HCT116 (cell line): ENCODE results near the gene TXNDC16. TPM values are rescaled to one million over a fixed set of nuclear protein-coding genes. Genes with fewer than 3 reads are reported as not detected.
A peak's percentile ranks its signal among the peaks of the same experiment; 100 is the strongest.

Source experiments
- ATAC-seq: fragments of 200-7000 bp; cut with Tn5 transposase; 2 replicates; pipeline ENCODE4 v1.9.1; 2020; ENCODE audit warnings: mild to moderate bottlenecking, moderate library complexity
- BruUV-seq: library from RNA; stranded (reverse); fragments of 400-500 nt; replicated peaks from 2 replicates; lab custom pipeline; 2021; lab: Mats Ljungman, UMichigan
- CTCF ChIA-PET: fragments of 300-600 bp; sonication (Branson Sonifier 250); formaldehyde crosslinking; loops from one replicate; lab custom pipeline; 2021; ENCODE audit warnings: antibody characterized with exemption; lab: Charles Lee
- POLR2A ChIA-PET: fragments of 300-600, 350-600 bp; sonication (Branson Sonifier 250); formaldehyde crosslinking; loops from one replicate; lab custom pipeline; 2021; ENCODE audit warnings: antibody characterized with exemption; lab: Charles Lee
- RAD21 ChIA-PET, 2 experiments: fragments of 300-600 bp; sonication (Branson Sonifier 250); formaldehyde crosslinking; loops; one replicate each; lab custom pipeline; 2023; ENCODE audit warnings: low total read pairs in 2 of 2; ENCODE audit not compliant: uncharacterized antibody in 2 of 2, unreplicated experiment in 2 of 2, low non-redundant PET in 1 of 2; lab: Charles Lee
- DNase-seq: peaks from one replicate; pipeline ENCODE4 v3.0.0-alpha.2; 2010; ENCODE audit warnings: low read depth, low spot score
- H2AFZ ChIP-seq: fragments of 200-600 bp; shearing (Covaris generic), sonication (generic); 2 replicates; pipeline ENCODE4 v1.6.1; 2017; ENCODE audit warnings: low read depth, mixed run types, mixed read lengths, antibody characterized with exemption, low read length; ENCODE audit not compliant: poor library complexity, severe bottlenecking
- H3K27ac ChIP-seq: 2 replicates; pipeline ENCODE4 v1.5.1; 2012; ENCODE audit warnings: low read depth, low read length
- H3K27me3 ChIP-seq: fragments of 200-600 bp; sonication (generic); 2 replicates; pipeline ENCODE4 v1.6.1; 2016; ENCODE audit warnings: mixed run types, low read length, mixed read lengths; ENCODE audit not compliant: insufficient read depth
- H3K36me3 ChIP-seq, 2 experiments: fragments of 200-500 bp in 1 of 2; fragments of 200-600 bp in 1 of 2; sonication (Bioruptor generic) in 1 of 2; sonication (generic) in 1 of 2; 2 replicates each; pipeline versions ENCODE4 v1.5.1 to v1.6.1; 2014 to 2016; ENCODE audit warnings: low read length in 2 of 2, inconsistent platforms in 1 of 2, mixed read lengths in 1 of 2, mixed run types in 1 of 2; ENCODE audit not compliant: insufficient read depth in 2 of 2, control insufficient read depth in 1 of 2
- H3K4me1 ChIP-seq, 2 experiments: fragments of 200-600 bp in 1 of 2; sonication (generic) in 1 of 2; 2 replicates each; pipeline versions ENCODE4 v1.5.1 to v1.6.1; 2012 to 2017; ENCODE audit warnings: low read length in 2 of 2, inconsistent platforms in 1 of 2, mild to moderate bottlenecking in 1 of 2, mixed read lengths in 1 of 2, mixed run types in 1 of 2, moderate library complexity in 1 of 2; ENCODE audit not compliant: insufficient read depth in 2 of 2, control insufficient read depth in 1 of 2
- H3K4me2 ChIP-seq: fragments of 200-600 bp; sonication (generic); 2 replicates; pipeline ENCODE4 v1.6.1; 2017; ENCODE audit warnings: mixed run types, low read length, mixed read lengths
- H3K4me3 ChIP-seq, 2 experiments: fragments of 200-600 bp in 1 of 2; sonication (generic) in 1 of 2; replicated peaks in 1 of 2; 2 replicates each; pipeline ENCODE4 v1.5.1; 2011 to 2016; ENCODE audit warnings: low read length in 2 of 2, control low read depth in 1 of 2, low read depth in 1 of 2, mild to moderate bottlenecking in 1 of 2, mixed read lengths in 1 of 2, mixed run types in 1 of 2
- H3K79me2 ChIP-seq: fragments of 200-600 bp; sonication (generic); 2 replicates; pipeline ENCODE4 v1.6.1; 2017; ENCODE audit warnings: mild to moderate bottlenecking, mixed run types, low read length, moderate library complexity, mixed read lengths; ENCODE audit not compliant: insufficient read depth
- H3K9ac ChIP-seq: fragments of 200-600 bp; sonication (generic); 2 replicates; pipeline ENCODE4 v1.6.1; 2016; ENCODE audit warnings: low read length, mixed read lengths
- H3K9me2 ChIP-seq: fragments of 200-600 bp; sonication (generic), shearing (Covaris generic); 2 replicates; pipeline ENCODE4 v1.6.1; 2017; ENCODE audit warnings: mixed run types, mild to moderate bottlenecking, moderate library complexity; ENCODE audit not compliant: insufficient read depth
- H3K9me3 ChIP-seq, 2 experiments: fragments of 200-500 bp in 1 of 2; fragments of 200-600 bp in 1 of 2; sonication (Bioruptor generic) in 1 of 2; sonication (generic) in 1 of 2; 2 replicates each; pipeline ENCODE4 v1.6.1; 2014 to 2017; ENCODE audit warnings: low read length in 2 of 2, mixed read lengths in 2 of 2, inconsistent platforms in 1 of 2, low read depth in 1 of 2, mild to moderate bottlenecking in 1 of 2, mixed run types in 1 of 2, moderate library complexity in 1 of 2; ENCODE audit not compliant: control insufficient read depth in 1 of 2, insufficient read depth in 1 of 2
- H4K20me1 ChIP-seq: fragments of 200-600 bp; sonication (generic), shearing (Covaris generic); 2 replicates; pipeline ENCODE4 v1.6.1; 2017; ENCODE audit warnings: mixed run types, mild to moderate bottlenecking, moderate library complexity; ENCODE audit not compliant: insufficient read depth
- CTCF ChIP-seq, 3 experiments: fragments of 200-600 bp in 1 of 3; sonication (generic) in 1 of 3; IDR thresholded peaks in 2 of 3; conservative IDR thresholded peaks in 1 of 3; 2 replicates each; pipeline ENCODE4 v1.5.1; 2012 to 2017; ENCODE audit warnings: low read depth in 2 of 3, low read length in 2 of 3, antibody characterized with exemption in 1 of 3, borderline replicate concordance in 1 of 3, control low read depth in 1 of 3, mild to moderate bottlenecking in 1 of 3, mixed read lengths in 1 of 3, mixed run types in 1 of 3, moderate library complexity in 1 of 3; ENCODE audit not compliant: insufficient read depth in 1 of 3
- EZH2 ChIP-seq: fragments of 200-600 bp; sonication (generic); IDR thresholded peaks from 2 replicates; pipeline ENCODE4 v1.6.1; 2017; ENCODE audit warnings: antibody characterized with exemption, mixed run types
- RAD21 ChIP-seq: IDR thresholded peaks from 2 replicates; pipeline ENCODE4 v1.6.1; 2012; ENCODE audit warnings: low read depth, mild to moderate bottlenecking
- SIN3A ChIP-seq: IDR thresholded peaks from 2 replicates; pipeline ENCODE4 v1.6.1; 2012; ENCODE audit warnings: low read depth
- ZFX ChIP-seq: fragments of 450-650 bp; IDR thresholded peaks from 2 replicates; pipeline ENCODE4 v1.6.1; 2017
- ZNF274 ChIP-seq: fragments of 200-500 bp; sonication (Bioruptor generic); IDR thresholded peaks from 2 replicates; pipeline ENCODE4 v1.6.1; 2014; ENCODE audit warnings: mild to moderate bottlenecking, low read depth, low read length, inconsistent platforms
- intact Hi-C: fragments of 100-400 bp; cut with micrococcal nuclease; formaldehyde crosslinking; loops from 2 replicates; pipeline ENCODE4 v1.10.0; 2022
- total RNA-seq: library from RNA; stranded (reverse); gene quantifications from one replicate; pipeline ENCODE4 v1.2.1, GENCODE V29; 2021; ENCODE audit not compliant: unreplicated experiment

TXNDC16 gene
- total RNA-seq, 1 experiment from 2014 or later, result 2.7 TPM

GRCh38 chr14:52481864-52482263 is 70.4 kb downstream of the TXNDC16 start (continued):
- TF ChIP-seq EZH2 (no peak), SIN3A (no peak)

GRCh38 chr14:52473557-52473956 is 78.7 kb downstream of the TXNDC16 start:
- intact Hi-C loops, result loop anchor here (5.0 kb wide), 1 partner anchor 326 kb away; no protein-coding TSS in a partner anchor
- Histone ChIP-seq H3K9me3 (no peaks in the 10 kb centered on the region), H3K4me3 (no peak overlapping the region), H4K20me1 (no peaks in the 10 kb centered on the region), H3K27me3 (no peaks in the 10 kb centered on the region), H3K4me2 (no peak overlapping the region), H3K27ac (no peak overlapping the region), H3K79me2 (no peaks in the 10 kb centered on the region), H3K9ac (no peak overlapping the region), H2AFZ (no peak overlapping the region), H3K36me3 (no peaks in the 10 kb centered on the region), H3K9me2 (no peaks in the 10 kb centered on the region), H3K4me1 (no peaks in the 10 kb centered on the region)
- ChIA-PET RAD21 (no interaction called here), POLR2A (no interaction called here), CTCF (interaction anchor here (1.6 kb wide), 1 partner anchor 173 kb away, joined by 5 read pairs; no protein-coding TSS in a partner anchor)
- DNase-seq (peak; percentile 28), ATAC-seq (no peak)
- TF ChIP-seq RAD21, result peak; percentile 57
- TF ChIP-seq ZFX, result no peak
- TF ChIP-seq ZNF274, result no peak
- TF ChIP-seq CTCF (IDR thresholded peaks at IDR 0.05 in 2 of 3, conservative IDR thresholded peaks at IDR 0.05 in 1 of 3; ENCODE audit: borderline replicate concordance in 1 of 3, insufficient read depth in 1 of 3, low read depth in 2 of 3, low read length in 2 of 3), result peak; percentile 13 to 50 (median 35); a peak in 4 of 6 replicates
- no TSS peak for BruUV-seq
